Activated CD4-positive, alpha-beta T cell treated with anti-CD3 and anti-CD28 coated beads, Interleukin-2, amount 50 U/mL, for 4 hours (primary cell): Measurements from ENCODE around the gene COX7A1.

Experiments
- DNase-seq, 2 experiments: peaks; one replicate each; pipeline ENCODE4 v3.0.0-alpha.2; 2020

The COX7A1 gene

DNA sequence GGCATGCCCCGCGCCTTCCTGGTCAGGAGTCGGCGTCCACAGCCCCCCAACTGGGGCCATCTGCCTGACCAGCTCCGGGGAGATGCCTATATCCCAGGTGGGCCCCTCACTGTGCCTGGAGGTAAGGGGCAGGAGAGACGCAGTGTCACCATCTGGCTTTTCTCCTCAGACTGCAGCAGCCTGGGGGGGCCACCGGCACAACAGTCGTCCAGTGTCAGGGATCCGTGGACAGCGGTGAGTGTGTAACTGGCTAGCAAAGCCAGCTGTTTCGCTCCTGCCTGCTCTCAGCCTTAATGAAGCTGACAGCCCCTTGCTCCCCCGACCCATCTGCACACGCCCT lies 41.1 kb downstream of the COX7A1 start:
- DNase-seq = no peak

DNA sequence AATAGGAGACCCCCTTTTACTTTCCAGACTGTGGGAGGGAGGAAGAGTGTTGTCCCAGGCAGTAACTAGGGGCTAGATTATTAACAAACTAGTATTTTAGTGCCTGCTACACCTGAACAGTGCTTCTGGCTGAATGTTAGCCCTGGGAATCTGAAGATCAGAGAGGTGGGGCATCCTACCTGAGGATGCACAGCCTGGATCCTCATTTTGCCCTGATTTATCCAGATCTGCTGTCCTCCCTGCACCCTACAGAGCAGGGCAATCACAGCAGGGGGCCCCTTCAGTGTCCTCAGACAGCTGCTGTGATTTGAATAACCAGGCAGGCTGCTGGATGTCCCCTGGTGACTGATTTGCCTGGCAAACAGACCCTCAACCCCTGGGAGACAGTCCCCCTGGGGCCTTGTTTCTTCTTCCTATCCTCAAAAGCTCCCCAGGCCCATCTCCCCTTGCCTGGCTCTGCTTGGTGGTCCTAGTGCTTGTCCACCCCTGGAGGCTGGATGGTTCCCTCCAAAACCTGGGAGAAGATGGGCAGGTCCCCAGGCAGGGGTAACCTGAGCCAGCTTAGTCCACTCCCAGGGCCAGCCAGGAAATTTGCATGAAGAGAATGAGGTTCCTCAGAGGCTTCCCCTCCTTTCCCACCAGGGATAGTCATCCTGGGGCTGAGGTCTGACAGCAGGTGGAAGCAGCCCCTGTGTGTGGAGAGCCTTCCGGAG lies 41.6 kb downstream of the COX7A1 start, which contains the start of gene OVOL3:
Gene OVOL3, plus strand, starts transcription at position 657 of the 713 bp plus-strand sequence. CDS start 60 bp downstream, outside the sequence.
- DNase-seq = no peak

DNA sequence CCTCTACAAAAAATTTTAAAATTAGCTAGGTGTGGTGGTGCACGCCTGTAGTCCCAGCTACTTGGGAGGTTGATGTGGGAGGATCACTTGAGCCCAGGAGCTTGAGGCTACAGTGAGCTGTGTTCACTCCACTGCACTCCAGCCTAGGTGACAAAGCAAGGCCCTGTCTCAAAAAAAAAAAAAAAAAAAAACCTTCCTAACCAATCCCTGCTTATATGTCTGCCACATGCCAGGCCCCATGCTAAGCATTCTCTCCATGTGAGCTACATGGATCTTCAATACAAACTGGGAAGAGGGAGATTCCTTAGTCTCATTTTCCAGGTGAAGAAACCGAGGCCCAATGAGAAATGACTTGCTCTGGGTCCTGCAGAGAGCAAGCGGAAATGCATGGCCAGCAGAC lies 43.6 kb downstream of the COX7A1 start:
- no peak for DNase-seq

DNA sequence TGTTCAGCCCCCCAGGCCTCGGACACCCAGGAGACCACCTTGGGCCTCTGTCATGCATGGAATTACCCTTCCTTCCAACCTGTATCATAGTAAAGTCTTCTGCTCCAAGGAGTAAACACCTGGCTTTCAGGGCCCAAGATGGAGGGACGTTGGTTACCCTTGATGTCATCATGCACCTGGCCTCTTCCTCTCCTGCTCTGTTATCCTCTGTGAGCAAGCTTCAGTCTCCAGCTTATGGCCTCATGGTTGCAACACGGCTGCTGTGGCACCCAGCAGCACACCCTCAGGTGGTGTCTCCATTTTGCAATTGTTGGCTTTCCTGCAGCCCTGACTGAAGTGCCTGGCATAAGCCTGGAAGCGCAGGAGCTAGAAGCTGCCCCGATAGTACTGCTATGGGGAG lies 45.3 kb downstream of the COX7A1 start:
- no peak for DNase-seq

DNA sequence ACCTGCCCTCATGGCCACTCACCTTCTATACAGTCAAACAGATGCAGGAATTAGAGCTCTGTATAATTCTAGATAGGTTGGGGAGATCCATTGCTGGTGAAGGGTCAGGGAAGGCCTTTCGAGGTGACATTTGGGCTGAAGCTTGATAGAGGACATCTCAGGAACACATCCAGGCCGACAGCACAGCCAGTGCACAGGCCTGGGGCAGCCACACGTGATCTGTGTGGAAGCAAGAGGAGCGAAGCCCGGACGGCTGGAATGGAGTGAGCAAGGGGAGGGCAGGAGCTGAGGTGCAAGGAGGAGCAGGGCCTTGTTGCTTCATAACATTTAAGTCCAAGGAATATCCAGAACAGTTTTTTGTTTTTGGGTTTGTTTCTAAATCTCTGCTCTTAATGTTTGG lies 45.8 kb downstream of the COX7A1 start:
- no peak for DNase-seq

DNA sequence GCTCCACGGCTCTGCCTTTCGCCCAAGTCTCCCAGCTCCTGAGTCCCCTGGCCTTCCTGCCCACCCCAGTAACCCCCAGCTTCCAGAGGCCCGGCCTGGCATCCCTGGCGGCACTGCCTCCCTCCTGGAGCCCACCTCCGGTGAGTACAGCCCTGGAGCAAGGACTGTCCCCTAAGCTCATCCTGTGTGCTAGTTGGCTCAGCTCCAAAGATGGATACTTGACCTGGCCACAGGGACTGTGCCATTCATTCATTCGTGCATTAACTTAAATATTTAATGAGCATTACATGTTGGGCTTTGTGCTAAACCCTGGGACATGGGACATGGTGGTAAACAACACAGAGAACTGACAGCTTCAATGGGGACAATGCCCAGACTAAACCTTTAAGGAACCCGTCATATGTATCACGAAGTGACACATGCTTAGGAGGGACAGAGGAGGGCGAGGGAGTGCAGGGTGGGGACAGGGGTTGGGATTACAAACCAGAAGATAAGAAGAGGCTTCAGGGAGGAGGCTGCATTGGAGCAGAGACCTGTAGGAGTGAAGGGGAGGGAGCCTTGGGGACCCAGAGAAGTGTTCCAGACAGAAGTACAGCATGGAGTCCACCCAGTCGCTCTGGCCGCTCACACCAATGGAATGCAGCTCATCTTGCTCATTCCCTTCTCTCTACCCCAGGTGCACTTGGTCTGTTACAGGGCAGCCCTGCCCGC lies 48.2 kb downstream of the COX7A1 start:
- no peak for DNase-seq

DNA sequence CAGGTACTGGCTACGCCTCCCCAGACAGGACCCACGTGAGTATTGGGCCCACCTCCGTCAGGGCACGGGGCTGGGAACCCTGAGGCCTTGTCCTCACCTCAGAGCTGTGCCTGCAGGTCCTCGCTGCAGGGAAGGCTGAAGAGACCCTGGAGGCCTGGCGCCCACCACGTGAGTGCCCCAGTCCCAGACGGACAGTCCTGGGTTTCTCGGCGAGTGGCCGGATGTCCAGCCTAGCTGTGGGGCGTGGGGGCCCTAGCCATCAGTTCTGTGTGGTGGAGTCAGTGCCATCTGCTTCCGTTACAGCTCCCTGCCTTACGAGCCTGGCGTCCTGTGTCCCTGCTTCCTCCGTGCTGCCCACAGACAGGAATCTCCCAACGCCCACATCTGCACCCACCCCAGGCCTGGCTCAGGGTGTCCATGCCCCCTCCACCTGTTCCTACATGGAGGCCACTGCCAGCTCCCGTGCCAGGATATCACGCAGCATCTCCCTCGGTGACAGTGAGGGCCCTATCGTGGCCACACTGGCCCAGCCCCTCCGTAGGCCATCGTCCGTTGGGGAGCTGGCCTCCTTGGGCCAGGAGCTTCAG lies 49.1 kb downstream of the COX7A1 start:
- no peak for DNase-seq

DNA sequence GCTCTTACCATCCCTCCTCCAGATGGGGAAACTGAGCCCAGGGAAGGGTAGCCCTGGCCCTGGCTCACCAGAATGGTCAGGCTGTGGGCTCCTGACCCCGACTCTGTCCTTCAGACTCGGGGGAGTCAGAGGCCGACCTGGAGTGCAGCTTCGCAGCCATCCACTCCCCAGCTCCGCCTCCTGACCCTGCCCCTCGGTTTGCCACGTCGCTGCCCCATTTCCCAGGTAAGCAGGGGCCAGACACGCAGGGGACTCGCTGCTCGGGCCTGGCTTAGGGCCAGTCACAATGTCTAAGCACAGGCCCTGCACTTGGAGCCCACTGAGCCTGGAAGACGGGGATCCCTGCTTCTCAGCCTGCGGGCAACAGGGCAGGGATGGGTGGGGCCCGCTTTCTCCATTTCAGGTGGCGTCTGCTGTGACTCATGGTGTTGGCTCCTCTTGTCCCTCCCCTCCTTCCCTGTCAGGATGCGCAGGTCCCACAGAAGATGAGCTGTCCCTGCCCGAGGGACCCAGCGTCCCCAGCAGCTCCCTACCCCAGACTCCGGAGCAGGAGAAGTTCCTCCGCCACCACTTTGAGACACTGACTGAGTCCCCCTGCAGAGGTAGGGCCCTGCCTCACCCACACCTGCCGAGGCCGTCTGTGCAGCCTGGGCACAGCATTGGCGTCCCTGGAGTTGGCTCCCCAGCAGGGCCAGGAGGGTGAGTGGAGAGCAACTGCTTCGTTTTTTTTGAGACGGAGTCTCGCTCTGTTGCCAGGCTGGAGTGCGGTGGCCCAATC lies 50.5 kb downstream of the COX7A1 start:
- DNase-seq = no peak
